WTC11 (cell line): ENCODE measurements around the gene DSG2.

ENCODE experiments used
- ATF3 ChIP-seq: sonication (generic); formaldehyde crosslinking; conservative IDR thresholded peaks from 2 replicates; pipeline ENCODE4 v1.8.1; 2022; ENCODE audit warnings: mild to moderate bottlenecking, missing genetic modification reagents
- CREB1 ChIP-seq: sonication (generic); formaldehyde crosslinking; IDR thresholded peaks from 2 replicates; pipeline ENCODE4 v1.8.0; 2023; ENCODE audit warnings: mild to moderate bottlenecking, missing genetic modification reagents
- CREM ChIP-seq: sonication (generic); formaldehyde crosslinking; IDR thresholded peaks from 2 replicates; pipeline ENCODE4 v1.8.1; 2022; ENCODE audit warnings: mild to moderate bottlenecking, missing genetic modification reagents, moderate library complexity
- CTCF ChIP-seq: fragments of 200-600 bp; IDR thresholded peaks from 2 replicates; pipeline ENCODE4 v1.8.0; 2022; ENCODE audit warnings: antibody characterized with exemption
- E2F5 ChIP-seq: sonication (generic); formaldehyde crosslinking; IDR thresholded peaks from 2 replicates; pipeline ENCODE4 v1.8.1; 2022; ENCODE audit warnings: mild to moderate bottlenecking, moderate library complexity, missing genetic modification reagents
- FOXP1 ChIP-seq: sonication (generic); formaldehyde crosslinking; IDR thresholded peaks from 2 replicates; pipeline ENCODE4 v1.8.0; 2022; ENCODE audit warnings: missing genetic modification reagents, mild to moderate bottlenecking, moderate library complexity, borderline replicate concordance
- JAZF1 ChIP-seq: fragments of 250-450 bp; sonication (Bioruptor Pico); IDR thresholded peaks from 2 replicates; pipeline ENCODE4 v1.9.0; 2021; ENCODE audit warnings: moderate library complexity, mild to moderate bottlenecking, inconsistent platforms
- NFYB ChIP-seq: sonication (generic); formaldehyde crosslinking; conservative IDR thresholded peaks from 2 replicates; pipeline ENCODE4 v1.8.0; 2022; ENCODE audit warnings: low read depth, missing genetic modification reagents
- USF2 ChIP-seq: sonication (generic); formaldehyde crosslinking; IDR thresholded peaks from 2 replicates; pipeline ENCODE4 v1.8.1; 2023; ENCODE audit warnings: mild to moderate bottlenecking, missing genetic modification reagents, moderate library complexity
- ZNF512 ChIP-seq: sonication (generic); formaldehyde crosslinking; IDR thresholded peaks from 2 replicates; pipeline ENCODE4 v1.8.1; 2022; ENCODE audit warnings: missing genetic modification reagents, borderline replicate concordance
- TF ChIP-seq, protein P1 (sequence below): sonication (generic); formaldehyde crosslinking; IDR thresholded peaks from 2 replicates; pipeline ENCODE4 v1.8.0; 2022; ENCODE audit warnings: mild to moderate bottlenecking, missing genetic modification reagents
- TF ChIP-seq, protein P2 (sequence below): sonication (generic); formaldehyde crosslinking; IDR thresholded peaks from 2 replicates; pipeline ENCODE4 v1.8.1; 2022; ENCODE audit warnings: low read depth, mild to moderate bottlenecking, moderate library complexity, missing genetic modification reagents, borderline replicate concordance

DNA sequence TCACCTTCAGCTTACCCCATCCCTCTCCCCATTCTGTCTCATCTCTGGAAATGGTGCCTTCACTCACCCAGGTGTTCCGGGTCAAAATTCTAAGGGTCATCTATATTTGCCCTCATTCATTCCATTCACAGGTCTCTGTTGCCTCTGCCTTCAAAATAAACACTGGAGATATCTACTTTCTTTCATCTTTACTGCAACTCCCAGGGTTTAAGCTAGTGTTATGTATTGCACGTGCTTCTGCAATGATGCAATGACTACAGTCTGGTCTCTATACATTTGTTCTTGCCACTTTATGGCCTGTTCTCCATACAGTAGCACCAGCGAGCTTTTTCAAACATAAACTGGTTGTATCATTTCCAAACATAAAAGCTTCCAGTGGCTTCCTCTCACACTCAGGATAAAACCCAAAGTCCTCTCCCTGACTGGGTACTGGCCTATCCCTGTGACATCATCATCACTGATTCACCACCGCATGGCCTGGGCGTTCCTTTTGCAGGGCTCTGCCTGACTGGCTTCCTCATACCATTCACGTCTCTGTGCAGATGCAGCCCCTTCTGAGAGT, 14.3 kb downstream of the DSG2 start:
- no peak for TF ChIP-seq JAZF1 (CRISPR knock-in tag)
- TF ChIP-seq, protein P1, sequence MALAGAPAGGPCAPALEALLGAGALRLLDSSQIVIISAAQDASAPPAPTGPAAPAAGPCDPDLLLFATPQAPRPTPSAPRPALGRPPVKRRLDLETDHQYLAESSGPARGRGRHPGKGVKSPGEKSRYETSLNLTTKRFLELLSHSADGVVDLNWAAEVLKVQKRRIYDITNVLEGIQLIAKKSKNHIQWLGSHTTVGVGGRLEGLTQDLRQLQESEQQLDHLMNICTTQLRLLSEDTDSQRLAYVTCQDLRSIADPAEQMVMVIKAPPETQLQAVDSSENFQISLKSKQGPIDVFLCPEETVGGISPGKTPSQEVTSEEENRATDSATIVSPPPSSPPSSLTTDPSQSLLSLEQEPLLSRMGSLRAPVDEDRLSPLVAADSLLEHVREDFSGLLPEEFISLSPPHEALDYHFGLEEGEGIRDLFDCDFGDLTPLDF = no peak
- no peak for TF ChIP-seq CREB1
- TF ChIP-seq E2F5 = no peak
- no peak for TF ChIP-seq CTCF
- no peak for TF ChIP-seq FOXP1 (CRISPR knock-in tag)
- TF ChIP-seq, protein P2, sequence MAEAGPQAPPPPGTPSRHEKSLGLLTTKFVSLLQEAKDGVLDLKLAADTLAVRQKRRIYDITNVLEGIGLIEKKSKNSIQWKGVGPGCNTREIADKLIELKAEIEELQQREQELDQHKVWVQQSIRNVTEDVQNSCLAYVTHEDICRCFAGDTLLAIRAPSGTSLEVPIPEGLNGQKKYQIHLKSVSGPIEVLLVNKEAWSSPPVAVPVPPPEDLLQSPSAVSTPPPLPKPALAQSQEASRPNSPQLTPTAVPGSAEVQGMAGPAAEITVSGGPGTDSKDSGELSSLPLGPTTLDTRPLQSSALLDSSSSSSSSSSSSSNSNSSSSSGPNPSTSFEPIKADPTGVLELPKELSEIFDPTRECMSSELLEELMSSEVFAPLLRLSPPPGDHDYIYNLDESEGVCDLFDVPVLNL = no peak
- TF ChIP-seq USF2 (CRISPR knock-in tag) = no peak
- no peak for TF ChIP-seq ATF3 (CRISPR knock-in tag)
- no peak for TF ChIP-seq CREM
- no peak for TF ChIP-seq ZNF512 (CRISPR knock-in tag)
- TF ChIP-seq NFYB (CRISPR knock-in tag) = no peak
